ENCODE data around the gene CD300H.

DNA sequence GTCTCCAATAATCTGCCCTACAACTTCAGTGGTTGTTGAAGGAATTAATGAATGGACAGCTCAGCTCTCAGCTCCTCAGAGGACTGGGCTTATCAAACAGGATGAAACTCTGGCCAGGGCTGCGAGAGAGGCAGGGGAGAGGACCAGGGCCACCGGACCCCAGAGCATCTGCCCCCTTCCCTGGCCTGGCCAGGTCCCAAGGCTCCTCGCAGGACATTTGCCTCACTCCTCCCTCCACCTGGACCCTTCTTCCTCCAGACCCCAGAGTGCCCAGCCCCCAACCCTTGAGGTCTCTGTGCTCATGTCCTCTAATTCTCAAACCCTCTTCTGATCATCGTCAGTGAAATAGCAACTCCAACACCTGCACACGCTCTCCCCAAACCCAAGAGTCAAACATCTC, 25.1 kb downstream of the CD300H start:
- no peak for TF ChIP-seq POLR2A (IDR thresholded peaks at IDR 0.05)
- TF ChIP-seq, protein P1, sequence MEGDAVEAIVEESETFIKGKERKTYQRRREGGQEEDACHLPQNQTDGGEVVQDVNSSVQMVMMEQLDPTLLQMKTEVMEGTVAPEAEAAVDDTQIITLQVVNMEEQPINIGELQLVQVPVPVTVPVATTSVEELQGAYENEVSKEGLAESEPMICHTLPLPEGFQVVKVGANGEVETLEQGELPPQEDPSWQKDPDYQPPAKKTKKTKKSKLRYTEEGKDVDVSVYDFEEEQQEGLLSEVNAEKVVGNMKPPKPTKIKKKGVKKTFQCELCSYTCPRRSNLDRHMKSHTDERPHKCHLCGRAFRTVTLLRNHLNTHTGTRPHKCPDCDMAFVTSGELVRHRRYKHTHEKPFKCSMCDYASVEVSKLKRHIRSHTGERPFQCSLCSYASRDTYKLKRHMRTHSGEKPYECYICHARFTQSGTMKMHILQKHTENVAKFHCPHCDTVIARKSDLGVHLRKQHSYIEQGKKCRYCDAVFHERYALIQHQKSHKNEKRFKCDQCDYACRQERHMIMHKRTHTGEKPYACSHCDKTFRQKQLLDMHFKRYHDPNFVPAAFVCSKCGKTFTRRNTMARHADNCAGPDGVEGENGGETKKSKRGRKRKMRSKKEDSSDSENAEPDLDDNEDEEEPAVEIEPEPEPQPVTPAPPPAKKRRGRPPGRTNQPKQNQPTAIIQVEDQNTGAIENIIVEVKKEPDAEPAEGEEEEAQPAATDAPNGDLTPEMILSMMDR (IDR thresholded peaks at IDR 0.05), result no peak
